ENCODE results near the gene HIF3A. TPM values are rescaled to one million over a fixed set of nuclear protein-coding genes. Genes with fewer than 3 reads are reported as not detected.

The HIF3A gene
- total RNA-seq, 1 experiment from 2014 or later, result 31.9 TPM

GRCh38 chr19:46306501-46306900 lies 9.7 kb downstream of the HIF3A start:
- Histone ChIP-seq H3K4ac (ENCODE audit: low read depth, low read length) (no peak overlapping the region), H4K8ac (replicated peaks; ENCODE audit: insufficient read length, low read depth, low read length) (no peak overlapping the region), H2BK20ac (ENCODE audit: low read depth, low read length, poor library complexity, severe bottlenecking) (no peak overlapping the region), H3K14ac (ENCODE audit: insufficient read depth, low read length) (no peak overlapping the region), H3K56ac (ENCODE audit: insufficient read length, low read depth, low read length) (no peak overlapping the region), H4K20me1 (ENCODE audit: control insufficient read depth, insufficient read depth, insufficient read length) (no peaks in the 10 kb centered on the region), H3K23ac (ENCODE audit: insufficient read length, low read depth, low read length) (no peak overlapping the region), H2AFZ (ENCODE audit: low read length) (no peak overlapping the region), H2AK5ac (ENCODE audit: insufficient read length, low read length) (no peak overlapping the region), H3K23me2 (ENCODE audit: insufficient read length, low read depth, low read length, poor library complexity, severe bottlenecking) (peaks cover 4% of the 10 kb centered on the region), H3T11ph (ENCODE audit: low read length) (no peak overlapping the region), H3K9me3 (ENCODE audit: control insufficient read depth, low read depth, low read length) (peaks cover 11% of the 10 kb centered on the region), H3K27me3 (ENCODE audit: insufficient read depth, low read length) (no peaks in the 10 kb centered on the region), H3K27ac (ENCODE audit: insufficient read length, low read depth, low read length) (no peak overlapping the region), H3K79me1 (ENCODE audit: insufficient read depth, low read depth, low read length, poor library complexity, severe bottlenecking) (peaks cover 3% of the 10 kb centered on the region), H3K18ac (ENCODE audit: insufficient read length, low read depth, low read length) (no peak overlapping the region), H3K79me2 (ENCODE audit: insufficient read depth, low read length) (no peaks in the 10 kb centered on the region), H2BK5ac (ENCODE audit: insufficient read length, low read length) (no peak overlapping the region), H3K4me2 (ENCODE audit: insufficient read depth, insufficient read length, low read length) (no peak overlapping the region), H2BK120ac (ENCODE audit: low read depth, low read length, poor library complexity, severe bottlenecking) (no peak overlapping the region), H3K4me1 (ENCODE audit: insufficient read depth, low read length) (no peaks in the 10 kb centered on the region), H3K9ac (ENCODE audit: extremely low read depth, insufficient read length, low read length) (no peak overlapping the region), H4K5ac (ENCODE audit: insufficient read length, low read depth, low read length) (no peak overlapping the region), H2BK12ac (ENCODE audit: insufficient read length, low read depth, low read length) (no peak overlapping the region), H4K91ac (ENCODE audit: insufficient read length, low read depth, low read length) (no peak overlapping the region), H2BK15ac (ENCODE audit: low read depth, low read length) (no peak overlapping the region)
- Mint-ChIP-seq H3K27me3 (ENCODE audit: low read depth) (no peaks in the 10 kb centered on the region; the same call in 1 of the 2 replicates), H3K4me3 (no peak overlapping the region), H3K27ac (no peak overlapping the region), H3K36me3 (ENCODE audit: insufficient read depth in 1 of 3, low read depth in 3 of 3) (peaks cover 45 to 68% (median 58%) of the 10 kb centered on the region in 3 experiments), H3K4me1 (peaks cover 11 to 17% of the 10 kb centered on the region in 2 experiments), H3K9me3 (peaks cover 24 to 25% of the 10 kb centered on the region in 2 experiments)
- no CpG with 5 or more reads among the region's 3 CpGs for WGBS (ENCODE audit: extremely low coverage, insufficient read length, low lambda C conversion rate)
- no peak for DNase-seq
- no peak for TF ChIP-seq CTCF (conservative IDR thresholded peaks at IDR 0.05)

All from H9 (cell line).